HG03460 (cell line): ENCODE measurements around the gene SLC35F3.
A peak's percentile ranks its signal among the peaks of the same experiment; 100 is the strongest.

Experiments used
- ATAC-seq: cut with Tn5 transposase; IDR thresholded peaks from one replicate; pipeline ENCODE4 v1.9.1; 2021; ENCODE audit not compliant: unreplicated experiment

SLC35F3 gene

DNA sequence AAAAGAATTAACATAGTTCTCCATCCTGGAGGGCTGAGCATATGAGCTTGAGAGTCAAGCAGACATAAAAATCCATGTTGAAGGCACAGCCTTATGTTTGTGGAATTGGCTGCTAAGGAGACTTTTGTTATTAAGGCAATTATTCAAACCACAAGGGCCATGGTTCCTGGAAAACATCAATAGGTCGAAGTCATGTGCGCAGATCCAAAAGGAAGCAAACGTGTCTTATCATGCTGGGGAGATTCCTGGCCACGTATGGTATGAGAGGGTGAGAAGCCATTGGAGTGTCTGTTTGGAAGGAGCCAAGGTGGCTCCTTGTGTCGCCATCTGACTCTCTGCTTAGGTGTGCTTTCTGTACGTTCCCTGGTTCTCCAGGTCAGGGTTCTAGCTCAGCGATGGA, 406.9 kb downstream of the SLC35F3 start:
- no peak for ATAC-seq

DNA sequence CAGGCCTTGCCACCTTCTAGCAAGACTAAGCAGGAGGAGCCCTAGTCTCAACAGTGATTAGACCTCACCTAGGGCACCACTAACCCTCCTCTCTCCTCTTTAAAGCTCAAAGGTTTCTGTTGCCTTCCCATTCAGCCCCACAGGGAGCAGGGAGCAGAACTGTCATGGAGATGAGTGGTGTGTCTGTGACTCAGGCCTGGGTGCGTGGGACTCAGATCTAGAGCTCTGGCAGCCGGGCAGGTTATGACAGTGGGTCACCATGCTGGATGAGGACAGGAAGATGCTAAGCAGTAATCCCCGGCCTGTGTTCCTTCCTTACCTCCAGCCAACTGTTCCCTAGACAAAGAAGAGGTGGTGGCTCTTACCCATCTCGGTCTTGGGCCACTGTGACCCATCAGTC, 408.7 kb downstream of the SLC35F3 start:
- ATAC-seq, result no peak

DNA sequence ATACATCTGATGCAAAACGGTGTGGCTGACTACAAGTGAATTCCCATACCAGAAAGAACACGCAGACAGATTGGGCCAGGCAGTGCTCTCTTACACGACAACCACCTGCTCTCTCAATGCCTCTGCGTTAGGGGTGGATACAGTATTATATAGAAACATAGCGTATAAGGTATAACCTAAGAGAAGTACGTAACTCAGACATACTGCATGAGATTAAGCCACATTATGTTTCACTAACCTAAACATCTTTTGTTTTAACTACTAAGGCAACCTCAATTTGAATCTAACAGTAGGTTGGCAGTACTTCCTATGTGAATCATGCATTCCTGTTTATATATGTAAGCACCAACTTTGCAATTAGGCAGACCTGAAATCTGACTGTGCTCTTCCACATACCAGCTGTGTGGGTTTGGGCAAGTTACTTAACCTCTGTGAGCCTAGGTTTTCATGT, 410.6 kb downstream of the SLC35F3 start:
- ATAC-seq, result no peak

DNA sequence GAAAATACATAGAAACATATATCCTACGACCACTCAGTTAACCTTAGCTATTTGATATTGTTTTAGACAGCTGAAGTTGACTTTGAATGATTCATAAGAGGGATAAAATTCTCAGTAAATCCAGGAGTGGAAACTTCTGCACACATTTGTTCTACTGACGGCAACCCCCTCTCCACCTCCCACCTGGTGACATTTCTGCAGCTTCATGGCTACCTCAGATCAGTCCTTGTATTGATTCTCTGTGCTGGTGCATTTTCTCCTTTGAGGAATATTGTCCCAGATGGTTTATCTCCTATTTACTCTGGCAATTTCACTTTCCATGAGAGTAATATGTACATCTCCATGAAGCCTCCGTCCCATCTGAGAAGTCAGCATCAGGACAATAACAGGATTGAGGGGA, 411.1 kb downstream of the SLC35F3 start:
- ATAC-seq, result no peak

DNA sequence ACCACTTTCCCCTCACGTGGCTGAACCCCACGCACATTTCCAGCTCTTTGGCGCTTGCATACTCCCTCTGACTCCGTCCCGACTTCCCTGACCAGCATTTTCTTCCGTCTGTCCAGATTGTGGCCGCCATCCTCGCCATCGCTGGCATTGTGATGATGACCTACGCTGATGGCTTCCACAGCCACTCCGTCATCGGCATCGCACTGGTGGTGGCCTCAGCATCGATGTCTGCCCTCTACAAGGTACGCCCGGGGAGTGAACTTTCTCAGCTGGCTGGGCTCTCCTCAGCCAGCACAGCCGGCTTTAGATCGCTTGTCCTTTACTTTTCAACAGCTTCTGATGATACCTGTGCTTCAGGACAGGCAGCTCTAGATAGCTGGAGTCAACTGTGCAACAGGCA, 412.0 kb downstream of the SLC35F3 start:
- no peak for ATAC-seq

DNA sequence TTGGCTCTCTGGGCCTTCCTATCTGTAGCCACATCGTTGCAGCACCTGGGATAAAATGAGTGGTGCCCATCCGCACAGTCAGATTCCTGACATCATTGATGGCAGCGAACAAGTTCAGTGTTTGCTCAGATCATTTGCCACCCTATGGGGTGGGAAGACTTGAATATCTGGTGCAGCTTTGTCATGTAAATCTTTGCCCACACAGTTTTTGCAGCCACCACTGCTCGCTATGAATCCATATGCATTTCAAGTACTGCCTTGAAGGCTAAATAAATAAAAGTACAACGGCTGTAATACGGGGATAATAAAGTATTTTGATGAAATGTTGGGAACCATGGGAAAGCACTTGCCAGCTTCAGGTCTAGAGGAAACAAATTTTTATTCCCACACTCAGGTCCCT, 412.5 kb downstream of the SLC35F3 start:
- no peak for ATAC-seq

DNA sequence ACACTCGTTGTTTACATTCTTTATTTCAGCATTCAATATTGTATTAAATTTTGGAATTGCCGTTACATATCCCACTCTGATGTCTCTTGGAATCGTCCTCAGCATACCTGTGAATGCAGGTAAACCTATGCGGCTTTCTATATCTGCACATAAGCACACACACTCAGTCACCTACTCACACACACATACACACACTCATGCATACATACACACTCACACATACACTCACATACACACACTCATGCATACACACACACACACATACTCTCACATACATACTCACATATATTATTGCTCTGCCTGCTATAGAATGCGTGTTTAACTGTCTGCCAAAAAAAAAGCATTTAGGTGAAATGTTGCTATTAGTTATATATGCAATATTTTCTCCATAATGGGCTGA, 415.6 kb downstream of the SLC35F3 start:
- no peak for ATAC-seq

DNA sequence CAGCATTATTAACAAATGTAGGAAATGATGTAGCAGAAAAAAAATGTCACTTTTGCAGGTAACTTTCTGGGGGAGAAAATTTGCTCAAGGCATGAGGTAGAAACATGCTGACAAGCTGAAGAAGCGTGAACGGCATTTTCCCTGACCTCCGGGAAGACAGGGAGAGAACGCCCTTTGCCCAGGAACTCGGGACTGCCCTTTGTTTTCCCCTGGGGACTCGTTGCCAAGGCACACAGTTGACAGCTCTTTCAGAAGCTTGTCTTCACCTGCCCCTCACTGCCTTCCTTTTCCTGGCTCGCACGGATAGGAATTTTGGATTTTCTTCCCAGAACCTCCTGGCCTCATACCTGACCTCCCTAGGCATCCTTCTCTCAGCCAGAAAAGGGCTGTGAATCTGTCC, 416.1 kb downstream of the SLC35F3 start:
- ATAC-seq, result no peak

DNA sequence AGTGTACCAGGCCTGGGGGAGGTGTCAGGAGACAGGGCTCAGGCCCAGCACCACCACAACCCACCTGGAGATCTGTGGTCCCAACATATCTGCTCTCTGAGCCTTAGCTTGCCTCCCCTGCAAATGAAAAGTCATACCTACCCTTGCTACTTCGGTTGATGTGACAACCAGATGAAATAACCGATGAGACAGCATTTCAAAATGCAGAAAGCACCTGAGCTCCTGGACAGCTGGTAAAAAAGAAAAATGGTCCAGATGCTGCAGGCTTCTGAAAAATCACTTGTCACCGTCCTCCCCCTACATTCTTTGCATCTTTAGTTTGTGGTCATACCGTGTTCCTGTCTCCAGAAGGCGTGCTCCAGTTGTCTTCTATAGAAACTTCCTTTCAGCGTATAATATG, 416.8 kb downstream of the SLC35F3 start:
- ATAC-seq, result no peak

DNA sequence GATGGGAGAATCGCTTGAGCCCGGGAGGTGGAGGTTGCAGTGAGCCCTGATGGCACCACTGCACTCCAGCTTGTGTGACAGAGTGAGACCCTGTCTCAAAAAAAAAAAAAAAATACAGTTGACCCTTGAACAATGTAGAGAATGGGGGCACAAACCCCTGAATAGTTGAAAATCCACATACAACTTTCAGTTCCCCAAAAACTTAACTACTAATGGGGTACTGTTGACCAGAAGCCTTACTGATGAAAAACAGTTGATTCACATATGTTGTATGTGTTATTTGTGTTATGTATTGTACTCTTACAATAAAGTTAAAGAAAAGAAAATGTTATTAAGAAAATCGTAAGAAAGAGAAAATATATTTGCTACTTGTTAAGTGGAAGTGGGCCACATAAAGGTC, 417.6 kb downstream of the SLC35F3 start:
- ATAC-seq, result no peak

DNA sequence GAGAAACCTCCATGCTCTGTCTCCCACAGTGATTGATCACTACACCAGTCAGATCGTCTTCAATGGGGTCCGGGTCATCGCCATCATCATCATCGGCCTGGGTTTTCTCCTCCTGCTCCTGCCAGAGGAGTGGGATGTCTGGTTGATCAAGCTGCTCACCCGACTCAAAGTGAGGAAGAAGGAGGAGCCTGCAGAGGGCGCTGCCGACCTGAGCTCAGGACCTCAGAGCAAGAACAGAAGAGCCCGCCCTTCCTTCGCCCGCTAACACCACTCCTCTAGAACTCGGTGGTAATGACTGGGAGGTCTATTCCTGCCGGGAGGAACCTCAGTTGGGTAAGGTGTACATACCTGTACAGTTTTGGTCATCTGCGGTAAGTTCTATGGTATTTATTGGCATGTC, 418.5 kb downstream of the SLC35F3 start:
- ATAC-seq, result no peak

DNA sequence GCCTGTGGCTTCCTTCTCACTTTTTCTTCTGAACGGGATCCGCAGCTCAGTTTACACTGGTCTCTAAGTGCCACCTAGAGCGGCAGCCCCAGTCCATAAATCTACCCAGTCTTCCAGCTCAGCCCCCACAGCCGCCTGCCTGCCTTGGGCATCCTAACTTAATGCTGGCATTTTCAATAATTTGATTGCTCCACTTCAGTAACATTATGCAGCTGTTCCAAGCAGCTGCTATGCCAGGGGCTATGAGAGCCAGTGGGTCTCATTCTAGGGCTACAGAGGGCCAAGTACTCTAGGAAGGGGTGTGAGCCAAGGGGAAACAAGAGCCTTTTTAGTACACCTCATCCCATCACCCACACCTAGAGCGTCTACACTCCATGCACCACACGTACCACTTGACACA, 420.3 kb downstream of the SLC35F3 start:
- ATAC-seq, result no peak

DNA sequence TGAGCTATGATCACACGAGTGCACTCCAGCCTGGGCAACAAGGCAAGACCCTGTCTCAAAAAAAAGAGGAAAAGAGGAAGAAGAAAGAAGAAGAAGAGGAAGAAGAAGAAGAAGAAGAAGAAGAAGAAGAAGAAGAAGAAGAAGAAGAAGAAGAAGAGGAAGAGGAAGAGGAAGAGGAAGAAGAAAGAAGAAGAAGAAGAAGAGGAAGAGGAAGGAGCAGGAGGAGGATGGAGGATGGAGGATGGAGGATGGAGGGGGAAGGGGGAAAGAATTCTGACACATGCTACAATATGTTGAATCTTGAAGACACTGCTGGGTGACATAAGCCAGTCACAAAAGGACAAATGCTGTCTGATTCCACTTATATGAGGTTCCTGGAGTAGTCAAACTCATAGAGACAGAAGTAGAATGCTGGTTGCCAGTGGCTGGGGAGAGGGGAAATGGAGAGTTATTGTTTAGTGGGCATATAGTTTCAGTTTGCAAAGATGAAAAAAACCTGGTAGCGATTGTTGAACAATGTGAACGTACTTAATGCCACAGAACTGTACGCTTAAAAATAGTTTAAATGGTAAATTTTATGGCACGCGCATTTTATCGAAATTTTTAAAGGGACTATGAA, 421.5 kb downstream of the SLC35F3 start:
- ATAC-seq, result peak; percentile 17

DNA sequence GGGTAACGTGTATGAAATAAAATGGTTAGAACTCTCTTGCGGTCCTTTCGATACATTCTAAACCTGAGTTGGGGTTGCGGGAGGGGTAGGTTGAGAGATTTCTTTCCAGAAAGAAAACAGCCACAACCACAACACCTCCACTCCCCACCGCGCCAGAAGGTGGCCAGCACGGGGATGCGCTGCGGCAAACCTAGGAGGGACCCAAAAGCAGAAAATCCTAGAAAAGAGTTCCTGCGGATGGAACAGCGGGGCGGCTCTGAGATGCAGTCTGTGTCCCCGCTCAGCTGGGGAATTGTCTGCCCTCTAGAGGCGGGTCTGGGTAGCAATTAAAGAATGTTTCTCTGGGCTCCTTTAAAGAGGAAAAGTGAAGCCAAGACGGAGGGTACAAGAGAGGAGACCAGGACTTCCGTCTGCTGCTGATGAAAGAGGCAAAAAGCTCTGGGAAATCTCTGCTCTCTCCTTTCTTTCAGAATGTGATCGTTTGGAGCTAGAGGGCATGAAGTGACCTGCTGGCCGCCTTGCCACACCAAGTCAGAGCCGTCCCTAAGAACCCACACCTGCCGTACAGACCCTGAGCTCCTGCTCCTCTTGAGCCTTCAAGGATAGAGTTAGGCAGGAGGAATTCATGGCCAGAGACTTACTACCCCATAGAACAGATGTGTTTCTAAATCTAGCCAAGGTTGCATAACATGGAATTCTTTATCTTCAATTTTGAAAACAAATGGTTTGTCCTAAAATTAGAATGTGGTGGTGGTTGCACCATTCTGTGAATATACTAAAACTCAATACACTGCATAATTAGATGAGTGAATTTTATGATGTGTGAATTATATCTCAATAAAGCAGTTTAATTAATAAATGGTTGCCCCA, 422.3 kb downstream of the SLC35F3 start:
- ATAC-seq, result peak; percentile 86

DNA sequence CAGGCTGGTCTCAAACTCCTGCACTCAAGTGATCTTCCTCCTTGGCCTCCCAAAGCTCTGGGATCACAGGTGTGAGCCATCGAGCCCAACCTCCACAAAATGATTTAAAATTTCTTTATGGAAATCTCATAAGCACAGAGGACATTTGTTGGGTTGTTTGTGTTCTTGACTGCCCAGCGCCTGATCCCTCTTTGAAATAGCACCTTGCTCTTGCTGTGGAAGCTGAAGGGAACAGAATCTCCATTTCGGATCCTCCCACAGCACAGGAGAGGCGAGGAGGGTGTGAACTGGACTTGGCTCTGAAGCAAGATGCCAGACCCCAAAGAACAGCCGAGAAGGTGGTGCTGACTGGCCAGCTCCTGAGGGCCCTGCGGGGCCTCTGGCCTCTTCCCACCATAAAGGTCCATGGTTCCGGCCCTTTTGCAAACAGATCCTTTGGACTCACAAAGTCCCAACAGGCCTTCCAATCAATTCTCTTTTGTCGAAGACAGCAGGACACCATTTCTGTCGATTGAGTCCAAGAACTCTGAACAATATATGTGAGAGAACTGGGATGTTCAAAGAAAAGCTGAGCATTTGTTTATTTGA, 423.2 kb downstream of the SLC35F3 start:
- ATAC-seq, result no peak

DNA sequence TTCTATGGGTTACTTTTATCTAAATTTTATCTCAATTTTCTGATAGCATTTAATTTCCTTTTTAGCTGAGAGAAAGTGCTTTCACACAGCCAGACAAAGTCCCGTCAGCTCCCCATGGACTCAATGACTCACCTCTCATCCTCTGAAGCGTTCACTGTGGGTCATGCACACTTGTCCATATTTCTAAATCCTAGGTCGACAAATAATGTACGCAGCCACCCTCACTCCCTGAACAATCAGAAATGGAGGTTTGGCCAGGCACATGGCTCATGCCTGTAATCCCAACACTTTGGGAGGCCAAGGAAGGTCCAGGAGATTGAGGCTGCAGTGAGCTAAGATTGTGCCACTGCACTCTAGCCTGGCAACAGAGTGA, 426.4 kb downstream of the SLC35F3 start:
- ATAC-seq, result no peak

DNA sequence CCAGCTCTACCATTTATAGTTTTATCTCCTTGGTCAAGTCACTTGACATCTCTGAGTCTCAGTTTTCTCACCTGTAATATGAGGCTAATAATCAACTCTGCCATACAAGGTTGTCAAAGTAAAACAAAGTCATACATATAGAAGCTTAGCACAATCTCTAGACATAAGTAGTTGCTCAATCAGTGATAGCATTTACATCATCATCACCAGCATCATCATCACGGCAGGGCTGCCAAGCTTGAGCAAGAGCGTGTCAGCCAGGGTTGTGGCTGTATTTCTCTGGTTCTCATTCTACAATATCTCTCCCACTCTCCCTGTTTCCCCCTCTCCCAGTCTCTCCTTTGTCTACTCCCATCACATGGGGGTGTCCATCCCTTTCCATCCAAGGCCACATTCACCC, 427.0 kb downstream of the SLC35F3 start:
- ATAC-seq, result no peak

DNA sequence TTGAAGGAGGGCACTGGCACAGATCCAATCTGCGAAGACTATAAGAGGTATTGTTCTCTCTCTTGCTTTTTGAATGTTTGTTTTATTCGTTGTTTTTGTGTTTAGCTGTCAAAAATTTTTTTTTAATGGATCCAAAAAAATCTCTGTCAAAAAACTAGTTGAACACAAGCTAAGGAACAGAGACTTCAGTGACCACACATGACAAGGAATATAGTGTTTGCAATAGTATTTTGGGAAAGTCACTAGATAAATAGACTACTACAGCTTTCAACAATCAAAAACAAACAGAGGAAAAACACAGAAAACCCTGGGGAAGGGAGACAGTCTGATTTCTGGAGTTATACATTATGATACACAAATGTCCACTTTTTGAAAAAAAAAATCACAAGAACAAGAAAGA, 431.9 kb downstream of the SLC35F3 start:
- ATAC-seq, result no peak

DNA sequence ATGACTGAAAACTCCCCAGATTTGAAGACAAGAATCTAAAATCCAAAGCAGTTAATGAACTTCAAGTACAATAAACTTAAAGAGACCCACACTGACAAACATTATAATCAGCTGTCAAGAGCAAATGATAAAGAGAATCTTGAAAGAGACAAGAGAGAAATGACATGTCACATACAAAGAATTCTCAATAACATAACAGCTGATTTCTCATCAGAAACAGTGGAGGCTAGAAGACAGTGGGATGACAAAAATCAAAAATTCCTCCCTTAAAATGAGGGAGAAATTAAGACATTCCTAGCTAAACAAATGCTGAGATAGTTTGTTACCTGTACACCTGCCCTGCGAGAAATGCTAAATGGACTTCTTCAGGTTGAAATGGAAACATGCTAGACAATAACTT, 432.8 kb downstream of the SLC35F3 start:
- ATAC-seq, result no peak

DNA sequence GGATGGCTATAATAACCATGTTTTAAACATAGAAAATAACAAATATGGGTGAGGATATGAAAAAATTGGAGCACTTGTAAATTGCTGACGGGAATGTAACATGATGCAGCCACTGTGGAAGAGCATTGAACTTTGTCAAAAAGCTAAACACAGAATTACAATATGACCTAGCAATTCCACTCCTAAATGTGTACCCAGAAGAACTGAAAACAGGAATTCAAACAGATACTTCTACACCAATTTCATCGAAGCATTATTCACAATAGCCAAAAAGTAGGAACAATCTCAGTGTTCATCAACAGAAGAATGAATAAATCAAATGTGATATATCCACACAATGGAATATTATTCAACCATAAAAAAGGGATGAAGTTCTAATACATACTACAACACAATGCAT, 436.1 kb downstream of the SLC35F3 start:
- no peak for ATAC-seq

DNA sequence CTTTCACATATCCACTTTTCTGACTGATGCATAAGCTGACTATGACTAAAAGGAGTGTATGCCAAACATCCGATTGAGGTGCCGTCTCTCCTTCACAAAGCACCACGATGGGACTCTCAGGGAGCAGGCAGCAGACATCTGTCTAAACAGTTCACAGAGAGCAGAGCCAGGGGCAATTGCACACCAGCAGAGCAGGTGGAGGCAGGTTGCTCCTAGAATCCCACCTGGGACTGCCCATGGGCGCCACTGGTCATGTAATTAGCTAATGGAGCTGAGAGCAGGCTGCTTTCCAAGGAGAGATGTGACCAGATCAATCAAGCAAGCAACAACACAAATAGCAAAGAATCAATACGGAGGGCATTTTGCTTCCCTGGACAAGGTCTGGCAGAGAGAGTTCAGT, 438.3 kb downstream of the SLC35F3 start:
- no peak for ATAC-seq

DNA sequence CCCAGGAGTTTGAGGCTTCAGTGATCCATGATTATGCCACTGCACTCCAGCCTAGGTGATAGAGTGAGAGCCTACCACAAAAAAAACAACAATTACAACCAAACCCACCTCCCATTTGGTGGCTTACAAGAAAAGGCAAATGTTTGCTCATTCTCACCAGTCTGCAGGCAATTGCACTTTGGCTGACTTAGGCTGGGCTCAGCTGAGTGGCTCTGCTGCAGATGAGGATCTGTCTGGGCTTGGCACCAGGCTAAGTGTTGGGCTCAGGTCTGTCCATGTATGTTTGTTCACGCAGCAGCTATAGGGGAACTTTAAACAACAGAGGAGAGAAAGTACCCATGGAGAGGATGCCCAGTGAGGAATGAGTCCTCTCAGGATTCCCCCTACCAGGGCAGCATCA, 440.8 kb downstream of the SLC35F3 start:
- no peak for ATAC-seq
